ENCODE measurements around the gene MYH14. TPM values are rescaled to one million over a fixed set of nuclear protein-coding genes. Genes with fewer than 3 reads are reported as not detected.

Gene MYH14
- total RNA-seq = under 0.01 and 0.09 TPM in 2 replicates

GRCh38 chr19:50203281-50204080, at the start of gene MYH14:
TSS of gene MYH14 (plus strand) at chr19:50203622. CDS start at chr19:50210366, 6,744 bp downstream.

GRCh38 chr19:50162988-50163387, 40.4 kb upstream of the MYH14 start, which contains the start of gene IZUMO2:
TSS of gene IZUMO2 (minus strand) at chr19:50163281. CDS start at chr19:50163194, 87 bp downstream.

GRCh38 chr19:50329146-50329925, 125.9 kb downstream of the MYH14 start, which contains the start of gene KCNC3:
TSS of gene KCNC3 (minus strand) at chr19:50329377. CDS start at chr19:50329082, 295 bp downstream.

Other genes with a start within 250 kb of the MYH14 start
- gene SIGLEC11, start 242.4 kb upstream of the MYH14 start, total RNA-seq = 0.09 TPM in 1 of 2 replicates, not detected in the other
- 16.5 and 19.1 TPM in 2 replicates for gene VRK3, start 178.2 kb upstream of the MYH14 start, total RNA-seq
- gene ZNF473, start 177.6 kb upstream of the MYH14 start, total RNA-seq = 4.9 and 5.2 TPM in 2 replicates
- gene IZUMO2, start 40.3 kb upstream of the MYH14 start, total RNA-seq = not detected in 2 replicates
- 0.09 and 0.19 TPM in 2 replicates for gene KCNC3, start 125.8 kb downstream of the MYH14 start, total RNA-seq
- gene NAPSA, start 162.0 kb downstream of the MYH14 start, total RNA-seq = 0.09 TPM in 1 of 2 replicates, not detected in the other
- gene NR1H2, start 172.8 kb downstream of the MYH14 start, total RNA-seq = 45.4 and 67.3 TPM in 2 replicates
- 70.6 and 78.3 TPM in 2 replicates for gene POLD1, start 180.7 kb downstream of the MYH14 start, total RNA-seq
- 0.09 TPM in 1 of 2 replicates, not detected in the other for gene SPIB, start 215.3 kb downstream of the MYH14 start, total RNA-seq
- gene MYBPC2, start 229.3 kb downstream of the MYH14 start, total RNA-seq = not detected in 2 replicates

Data from endothelial cell of coronary artery (primary cell).